GM13977 (cell line): ENCODE measurements around the gene CACNA1E.

ENCODE experiments used
- DNase-seq: peaks from one replicate; pipeline ENCODE4 v3.0.0; 2012; ENCODE audit warnings: low spot score
- CTCF ChIP-seq: IDR thresholded peaks from 2 replicates; pipeline ENCODE4 v1.5.1; 2012; ENCODE audit warnings: mild to moderate bottlenecking, control low read depth; ENCODE audit not compliant: insufficient read depth; ENCODE audit errors: extremely low read depth, missing control alignments
- in situ Hi-C: fragments of 300-500 bp; cut with MboI; formaldehyde crosslinking; loops from one replicate; pipeline ENCODE4 v1.12.0; 2022; ENCODE audit warnings: low sequenced_read_pairs, low pct_unique_long_range_greater_than_20kb, mixed read lengths, inconsistent platforms; ENCODE audit not compliant: unreplicated experiment

Gene CACNA1E

GRCh38 chr1:181630398-181630797, 147.1 kb downstream of the CACNA1E start:
- in situ Hi-C loops, result no loop called here
- no peak for TF ChIP-seq CTCF
- DNase-seq, result no peak

- no peak for DNase-seq
- in situ Hi-C loops, result no loop called here
- TF ChIP-seq CTCF, result no peak
These were observed 147.5 kb downstream of the CACNA1E start for GRCh38 chr1:181630838-181631237.

GRCh38 chr1:181632492-181632891, 149.2 kb downstream of the CACNA1E start:
- DNase-seq, result no peak
- TF ChIP-seq CTCF, result peak; percentile 9
- in situ Hi-C loops, result no loop called here

GRCh38 chr1:181632960-181633359, 149.6 kb downstream of the CACNA1E start:
- no peak for TF ChIP-seq CTCF
- in situ Hi-C loops, result no loop called here
- DNase-seq, result no peak

GRCh38 chr1:181635110-181635509, 151.8 kb downstream of the CACNA1E start:
- in situ Hi-C loops, result no loop called here
- DNase-seq, result no peak

GRCh38 chr1:181637998-181638397, 154.7 kb downstream of the CACNA1E start:
- in situ Hi-C loops, result no loop called here
- TF ChIP-seq CTCF, result no peak
- no peak for DNase-seq

More at GRCh38 chr1:181635110-181635509, 151.8 kb downstream of the CACNA1E start:
- TF ChIP-seq CTCF, result no peak

- TF ChIP-seq CTCF, result no peak
- no peak for DNase-seq
- in situ Hi-C loops, result no loop called here
These were observed 157.6 kb downstream of the CACNA1E start for GRCh38 chr1:181640956-181641355.
